G401 (cell line): ENCODE measurements around the gene PHPT1. TPM values are rescaled to one million over a fixed set of nuclear protein-coding genes. Genes with fewer than 3 reads are reported as not detected.

Experiments
- DNase-seq: peaks from one replicate; pipeline ENCODE4 v3.0.0-alpha.2; 2015; ENCODE audit warnings: low spot score
- in situ Hi-C: cut with HindIII; loops from 2 replicates; pipeline ENCODE4 v1.10.0; 2016; ENCODE audit warnings: low sequenced_read_pairs, mixed read lengths
- total RNA-seq: library from RNA; depleted of rRNA; stranded (reverse); fragments of >200 nt; shearing (Covaris generic); gene quantifications from 2 replicates; pipeline ENCODE4 v1.2.3, GENCODE V29; 2014

The PHPT1 gene
- total RNA-seq, 1 experiment from 2014 or later, result 139 TPM

DNA sequence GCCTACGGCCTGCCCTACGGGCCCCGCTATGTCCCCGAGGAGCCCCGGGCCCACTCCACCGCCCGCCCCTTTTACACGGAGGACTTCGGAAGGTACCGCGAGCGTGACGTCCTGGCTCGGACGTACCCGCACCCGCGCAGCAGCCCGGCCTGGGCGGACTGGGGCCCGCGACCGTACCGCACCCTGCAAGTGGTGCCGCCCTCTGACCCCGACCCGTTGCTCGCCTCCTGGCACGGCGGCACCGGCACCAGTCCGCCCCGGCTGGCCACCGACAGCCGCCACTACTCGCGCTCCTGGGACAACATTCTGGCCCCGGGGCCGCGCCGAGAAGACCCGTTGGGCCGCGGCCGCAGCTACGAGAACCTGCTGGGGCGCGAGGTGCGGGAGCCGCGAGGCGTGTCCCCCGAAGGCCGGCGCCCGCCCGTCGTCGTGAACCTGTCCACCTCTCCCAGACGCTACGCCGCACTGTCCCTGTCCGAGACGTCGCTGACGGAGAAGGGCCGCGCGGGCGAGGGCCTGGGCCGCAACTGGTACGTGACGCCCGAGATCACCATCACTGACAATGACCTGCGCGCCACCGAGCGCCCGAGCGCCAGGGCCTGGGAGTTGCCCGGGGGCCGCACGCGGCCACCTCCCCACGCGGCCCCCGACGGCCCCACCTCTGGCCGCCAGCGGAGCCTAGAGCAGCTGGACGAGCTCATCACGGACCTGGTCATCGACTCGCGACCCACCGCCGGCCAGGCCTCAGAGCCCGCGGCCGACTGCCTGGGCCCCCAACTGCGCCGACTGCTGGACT, 3.5 kb upstream of the PHPT1 start:
- DNase-seq, result no peak
- in situ Hi-C loops, result no loop called here

- DNase-seq, result no peak
These were observed 2.7 kb upstream of the PHPT1 start for GRCh38 chr9:136846376-136847087.

DNA sequence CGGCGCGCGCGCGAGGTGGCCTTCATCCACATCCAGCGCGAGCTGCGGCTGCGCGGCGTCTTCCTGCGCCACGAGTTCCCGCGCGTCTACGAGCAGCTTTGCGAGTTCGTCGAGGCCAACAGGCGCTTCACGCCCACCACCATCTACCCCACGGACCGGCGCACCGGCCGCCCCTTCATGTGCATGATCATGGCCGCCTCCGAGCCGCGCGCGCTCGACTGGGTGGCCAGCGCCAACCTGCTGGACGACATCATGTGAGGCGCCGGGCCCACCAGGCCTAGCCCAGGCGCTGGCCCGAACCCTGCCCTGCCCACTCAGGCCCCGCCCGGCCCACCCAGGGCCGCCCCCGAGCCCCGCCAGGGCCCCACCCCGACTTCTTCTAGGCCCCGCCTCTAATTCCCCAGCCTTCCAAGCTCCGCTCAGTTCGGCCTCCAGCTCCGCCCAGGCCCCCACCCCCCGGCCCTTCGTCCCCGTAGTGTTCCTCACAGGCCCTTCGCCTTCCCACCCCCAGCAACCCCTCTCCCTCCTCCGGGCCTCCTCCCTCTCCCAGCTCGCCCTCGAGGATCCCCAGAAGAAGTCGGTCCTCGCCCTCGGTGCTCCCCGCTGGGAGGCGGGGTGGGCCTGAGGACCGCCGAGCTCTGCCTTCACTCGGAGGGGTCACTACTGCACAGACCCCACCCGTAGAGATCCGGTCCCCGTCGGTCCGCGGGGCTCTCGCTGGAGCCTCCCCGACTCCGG, 2.0 kb upstream of the PHPT1 start:
- DNase-seq, result no peak
- in situ Hi-C loops, result no loop called here

More at GRCh38 chr9:136846376-136847087, 2.7 kb upstream of the PHPT1 start:
- in situ Hi-C loops, result no loop called here

DNA sequence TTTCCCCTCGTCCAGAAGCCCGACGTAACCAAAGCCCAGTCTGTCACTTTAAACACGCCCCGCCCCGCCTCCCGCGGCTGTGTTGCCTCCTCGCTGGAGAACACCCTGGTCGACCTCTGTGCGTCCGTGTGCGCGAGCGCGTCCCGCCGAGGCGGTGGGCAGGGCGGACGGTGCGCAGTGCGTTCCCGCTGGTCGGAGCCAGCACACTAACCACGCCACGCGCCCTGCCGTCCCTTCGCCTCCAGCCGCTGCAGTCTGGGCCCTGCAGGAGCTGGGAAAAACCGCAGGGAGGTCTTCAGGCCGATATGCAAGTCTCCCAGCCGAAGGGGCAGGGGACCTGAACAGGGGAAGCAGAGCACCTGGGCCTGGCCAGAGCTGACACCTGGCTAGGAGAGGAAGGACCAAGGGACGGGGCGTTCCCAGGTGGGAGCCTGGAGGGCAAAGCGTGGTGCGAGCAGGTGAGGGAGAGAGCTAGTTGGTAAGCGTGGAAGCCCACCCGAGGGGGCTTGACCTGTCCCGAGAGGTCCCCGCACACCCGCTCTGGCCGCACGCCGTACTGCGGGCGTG, 1.3 kb upstream of the PHPT1 start:
- in situ Hi-C loops, result no loop called here
- DNase-seq, result peak; percentile 47

GRCh38 chr9:136848393-136849037, 694 bp upstream of the PHPT1 start:
- no peak for DNase-seq

GRCh38 chr9:136849960-136850865, 1.0 kb downstream of the PHPT1 start:
- in situ Hi-C loops, result no loop called here

More at GRCh38 chr9:136848393-136849037, 694 bp upstream of the PHPT1 start:
- in situ Hi-C loops, result no loop called here

DNA sequence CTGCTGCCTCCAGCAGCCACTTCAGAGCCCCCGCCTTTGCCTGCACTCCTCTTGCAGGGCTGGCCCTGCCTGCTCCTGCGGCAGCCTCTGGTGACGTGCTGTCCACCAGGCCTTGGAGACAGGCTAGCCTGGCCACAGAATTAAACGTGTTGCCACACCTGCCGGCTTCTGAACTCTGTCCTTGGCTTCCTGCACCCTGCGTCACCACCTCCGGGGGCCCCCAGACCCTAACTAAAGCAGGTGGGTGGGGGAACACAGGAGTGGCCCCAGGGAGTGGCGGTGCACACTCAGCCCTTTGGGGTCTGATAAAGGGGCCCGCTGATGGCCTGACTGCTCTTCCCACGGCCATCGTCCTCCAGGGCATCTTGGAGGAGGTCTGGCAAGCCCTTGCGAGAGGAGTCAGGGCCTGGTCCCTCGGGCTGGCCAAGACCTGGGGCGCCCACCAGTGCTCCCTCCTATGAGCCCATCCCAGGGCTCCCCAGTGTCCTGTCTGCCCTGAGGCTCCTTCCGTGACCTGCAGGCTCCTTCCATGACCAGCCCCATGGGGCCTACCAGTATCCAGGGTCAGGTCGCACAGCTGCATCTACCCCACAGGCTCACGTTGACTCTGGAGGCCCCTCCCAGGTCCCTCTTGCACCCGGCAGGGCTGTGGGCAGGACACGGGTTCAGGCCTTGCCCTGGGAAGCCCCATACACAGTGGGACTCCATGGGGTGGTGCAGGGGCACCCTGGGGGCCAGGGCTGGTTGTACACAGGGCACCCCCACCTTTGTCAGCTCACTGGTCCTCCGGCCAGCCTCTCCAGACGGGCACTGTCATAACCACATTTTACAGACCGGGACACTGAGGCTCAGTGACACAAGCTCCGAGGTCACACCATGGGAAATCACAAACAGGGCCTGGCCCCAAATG, 1.9 kb downstream of the PHPT1 start:
- DNase-seq, result no peak
- in situ Hi-C loops, result no loop called here

More at GRCh38 chr9:136849960-136850865, 1.0 kb downstream of the PHPT1 start:
- no peak for DNase-seq

DNA sequence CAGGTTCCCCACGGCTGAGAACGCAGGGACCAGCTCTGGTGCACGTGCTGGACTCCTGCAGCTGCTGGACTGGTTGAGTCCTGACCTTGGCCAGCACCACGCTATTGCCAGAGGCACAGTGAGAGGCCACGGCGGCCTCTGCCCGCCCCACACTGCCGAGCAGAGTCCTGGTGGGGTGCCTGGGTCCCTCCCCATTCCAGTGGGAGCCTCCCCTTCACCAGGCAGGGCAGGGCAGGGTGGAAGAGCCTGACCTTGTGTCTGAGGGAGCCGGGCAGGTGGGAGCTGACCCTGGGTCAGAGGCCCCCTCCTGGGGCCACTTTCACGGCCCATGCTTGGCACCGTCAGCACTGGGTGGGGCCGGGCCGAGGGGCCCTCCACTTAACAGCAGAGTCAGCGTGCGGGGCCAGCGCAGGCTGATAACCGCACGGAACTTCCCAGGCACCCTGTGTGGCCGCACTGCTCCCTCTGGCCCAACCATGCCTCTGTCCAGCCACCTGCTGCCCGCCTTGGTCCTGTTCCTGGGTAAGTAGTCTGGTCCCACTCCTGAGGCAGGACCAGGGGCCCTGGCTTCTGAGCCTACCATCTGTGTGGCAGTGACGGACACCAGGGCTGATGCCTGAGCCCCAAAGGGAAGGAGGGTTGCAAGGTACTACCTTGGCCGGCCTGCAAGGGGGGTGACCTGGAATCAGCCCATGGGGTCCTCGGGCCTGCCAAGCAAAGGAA, 2.9 kb downstream of the PHPT1 start, which contains the start of gene MAMDC4:
Gene MAMDC4 (plus strand): TSS at position 406 of the 723 bp plus-strand sequence. CDS start 71 bp downstream, at position 477.
- in situ Hi-C loops, result no loop called here
- no peak for DNase-seq

DNA sequence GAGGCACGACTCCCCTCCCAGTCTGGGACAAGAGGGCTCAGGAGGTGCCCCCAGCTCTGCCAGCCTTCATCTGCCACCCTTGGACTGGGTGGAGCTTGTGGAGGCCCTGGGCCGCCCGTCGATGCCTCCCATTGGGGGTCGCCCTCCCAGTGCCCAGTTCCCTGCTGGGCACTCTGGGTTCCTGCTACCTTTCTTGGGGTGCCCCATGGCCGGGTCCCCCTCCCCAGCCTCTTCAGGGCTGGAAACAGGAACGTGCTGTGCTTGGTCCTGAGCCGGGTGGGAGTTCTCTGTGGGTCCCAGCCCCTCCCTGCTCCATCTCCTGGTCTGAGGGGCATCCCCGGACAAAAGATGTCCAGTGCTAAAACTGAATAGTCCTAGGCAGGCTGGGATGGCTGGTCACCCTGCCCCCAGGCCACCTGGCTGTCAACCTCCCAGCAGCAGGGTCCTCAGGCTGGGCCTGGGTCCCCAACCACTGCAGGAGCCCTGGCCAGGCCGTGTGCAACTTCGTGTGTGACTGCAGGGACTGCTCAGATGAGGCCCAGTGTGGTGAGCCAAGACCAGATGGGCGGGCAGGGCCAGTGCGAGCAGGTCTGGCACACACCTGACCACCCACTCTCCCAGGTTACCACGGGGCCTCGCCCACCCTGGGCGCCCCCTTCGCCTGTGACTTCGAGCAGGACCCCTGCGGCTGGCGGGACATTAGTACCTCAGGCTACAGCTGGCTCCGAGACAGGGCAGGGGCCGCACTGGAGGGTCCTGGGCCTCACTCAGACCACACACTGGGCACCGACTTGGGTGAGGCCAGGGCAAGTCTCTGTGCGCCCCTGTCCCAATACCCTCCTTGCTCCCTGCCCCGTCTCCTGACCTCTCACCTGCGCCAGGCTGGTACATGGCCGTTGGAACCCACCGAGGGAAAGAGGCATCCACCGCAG, 3.7 kb downstream of the PHPT1 start:
- in situ Hi-C loops, result no loop called here
- no peak for DNase-seq

DNA sequence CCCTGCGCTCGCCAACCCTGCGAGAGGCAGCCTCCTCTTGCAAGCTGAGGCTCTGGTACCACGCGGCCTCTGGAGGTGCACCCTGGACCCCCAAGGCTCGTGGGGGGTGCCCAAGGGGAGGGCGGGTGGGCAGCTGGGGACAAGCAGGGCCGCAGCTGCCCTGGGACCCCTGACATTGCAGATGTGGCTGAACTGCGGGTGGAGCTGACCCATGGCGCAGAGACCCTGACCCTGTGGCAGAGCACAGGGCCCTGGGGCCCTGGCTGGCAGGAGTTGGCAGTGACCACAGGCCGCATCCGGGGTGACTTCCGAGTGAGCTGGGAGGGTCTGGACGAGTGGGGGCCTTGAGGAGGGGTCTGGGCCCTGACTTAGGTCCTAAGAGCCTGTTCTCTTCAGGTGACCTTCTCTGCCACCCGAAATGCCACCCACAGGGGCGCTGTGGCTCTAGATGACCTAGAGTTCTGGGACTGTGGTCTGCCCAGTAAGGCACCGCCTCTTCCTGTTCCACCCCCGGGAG, 4.4 kb downstream of the PHPT1 start:
- in situ Hi-C loops, result no loop called here
- DNase-seq, result no peak

- in situ Hi-C loops, result no loop called here
- DNase-seq, result no peak
These were observed 5.1 kb downstream of the PHPT1 start for GRCh38 chr9:136854113-136854841.

DNA sequence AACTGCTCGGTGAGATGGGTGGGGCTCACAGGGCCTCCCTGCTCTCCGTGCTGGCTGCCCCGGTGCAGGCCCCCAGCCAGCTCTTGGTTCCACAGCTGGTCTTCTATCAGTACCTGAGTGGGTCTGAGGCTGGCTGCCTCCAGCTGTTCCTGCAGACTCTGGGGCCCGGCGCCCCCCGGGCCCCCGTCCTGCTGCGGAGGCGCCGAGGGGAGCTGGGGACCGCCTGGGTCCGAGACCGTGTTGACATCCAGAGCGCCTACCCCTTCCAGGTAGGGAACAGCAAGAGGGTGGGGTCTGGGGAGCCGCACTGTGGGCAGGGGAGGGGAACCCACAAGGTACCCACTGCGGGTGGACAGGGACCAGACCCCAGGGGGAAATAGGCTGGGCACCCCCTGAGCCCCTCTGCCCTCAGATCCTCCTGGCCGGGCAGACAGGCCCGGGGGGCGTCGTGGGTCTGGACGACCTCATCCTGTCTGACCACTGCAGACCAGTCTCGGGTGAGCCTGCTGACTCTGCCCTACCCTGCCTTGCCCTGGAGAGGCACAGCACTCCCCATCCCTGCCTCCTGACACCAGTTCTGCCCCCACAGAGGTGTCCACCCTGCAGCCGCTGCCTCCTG, 5.7 kb downstream of the PHPT1 start:
- in situ Hi-C loops, result no loop called here

DNA sequence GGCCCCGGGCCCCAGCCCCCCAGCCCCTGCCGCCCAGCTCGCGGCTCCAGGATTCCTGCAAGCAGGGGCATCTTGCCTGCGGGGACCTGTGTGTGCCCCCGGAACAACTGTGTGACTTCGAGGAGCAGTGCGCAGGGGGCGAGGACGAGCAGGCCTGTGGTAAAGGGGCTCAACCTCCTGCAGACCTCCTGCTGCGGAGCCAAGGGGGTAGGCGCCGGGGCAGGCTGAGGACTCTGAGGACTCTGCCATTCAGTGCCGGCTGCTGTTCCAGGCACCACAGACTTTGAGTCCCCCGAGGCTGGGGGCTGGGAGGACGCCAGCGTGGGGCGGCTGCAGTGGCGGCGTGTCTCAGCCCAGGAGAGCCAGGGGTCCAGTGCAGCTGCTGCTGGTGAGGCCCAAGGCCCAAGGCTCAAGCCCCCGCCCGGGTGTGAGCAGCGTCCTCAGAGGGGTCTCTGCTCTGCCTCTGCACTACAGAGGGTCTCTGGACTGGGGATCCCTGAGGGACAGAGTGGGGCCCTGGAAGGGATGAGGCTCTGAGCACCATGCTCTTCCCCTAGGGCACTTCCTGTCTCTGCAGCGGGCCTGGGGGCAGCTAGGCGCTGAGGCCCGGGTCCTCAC, 6.4 kb downstream of the PHPT1 start:
- in situ Hi-C loops, result no loop called here
- no peak for DNase-seq

More for the DNA sequence above, 5.7 kb downstream of the PHPT1 start:
- DNase-seq, result no peak

DNA sequence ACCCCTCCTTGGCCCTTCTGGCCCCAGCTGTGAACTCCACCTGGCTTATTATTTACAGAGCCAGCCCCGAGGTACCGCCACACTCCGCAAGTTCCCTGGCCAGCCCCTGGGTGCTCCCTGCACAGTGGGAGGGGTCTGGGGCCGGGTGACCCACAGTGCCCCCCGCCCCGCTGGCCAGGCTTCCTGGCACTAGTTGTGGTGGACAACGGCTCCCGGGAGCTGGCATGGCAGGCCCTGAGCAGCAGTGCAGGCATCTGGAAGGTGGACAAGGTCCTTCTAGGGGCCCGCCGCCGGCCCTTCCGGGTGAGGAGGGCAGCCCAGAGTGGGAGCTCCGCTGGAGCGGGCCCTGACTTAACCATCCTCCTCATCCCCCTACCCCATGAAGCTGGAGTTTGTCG, 6.9 kb downstream of the PHPT1 start:
- in situ Hi-C loops, result no loop called here
- DNase-seq, result no peak
